ENCODE results near the gene KLF2.

Gene KLF2

GRCh38 chr19:16359074-16359473 lies 34.4 kb downstream of the KLF2 start:
- no peak for DNase-seq (ENCODE audit: low spot score)
- Histone ChIP-seq H3K27ac (no peak overlapping the region), H3K4me3 (no peak overlapping the region)
- no peak for TF ChIP-seq CTCF (IDR thresholded peaks at IDR 0.05)

GRCh38 chr19:16359964-16360363 lies 35.3 kb downstream of the KLF2 start:
- Histone ChIP-seq H3K4me3 (no peak overlapping the region), H3K27ac (no peak overlapping the region)
- no peak for DNase-seq (ENCODE audit: low spot score)
- no peak for TF ChIP-seq CTCF (IDR thresholded peaks at IDR 0.05)

GRCh38 chr19:16360738-16361137 lies 36.1 kb downstream of the KLF2 start:
- no peak for DNase-seq (ENCODE audit: low spot score)
- Histone ChIP-seq H3K4me3 (no peak overlapping the region), H3K27ac (no peak overlapping the region)
- TF ChIP-seq CTCF (IDR thresholded peaks at IDR 0.05) = no peak

- TF ChIP-seq CTCF (IDR thresholded peaks at IDR 0.05) = no peak
- no peak overlapping the region for H3K27ac ChIP-seq
- no peak overlapping the region for H3K4me3 ChIP-seq
- no peak for DNase-seq (ENCODE audit: low spot score)
Observed at GRCh38 chr19:16361254-16361653, 36.6 kb downstream of the KLF2 start.

- H3K4me3 ChIP-seq = no peak overlapping the region
- H3K27ac ChIP-seq = no peak overlapping the region
- no peak for DNase-seq (ENCODE audit: low spot score)
- no peak for TF ChIP-seq CTCF (IDR thresholded peaks at IDR 0.05)
Observed at GRCh38 chr19:16361926-16362325, 37.3 kb downstream of the KLF2 start.

GRCh38 chr19:16363133-16363851 lies 38.7 kb downstream of the KLF2 start:
- no peak for TF ChIP-seq CTCF (IDR thresholded peaks at IDR 0.05)
- Histone ChIP-seq H3K4me3 (no peak overlapping the region), H3K27ac (no peak overlapping the region)
- no peak for DNase-seq (ENCODE audit: low spot score)

- DNase-seq (ENCODE audit: low spot score) = no peak
- TF ChIP-seq CTCF (IDR thresholded peaks at IDR 0.05) = no peak
- Histone ChIP-seq H3K4me3 (no peak overlapping the region), H3K27ac (no peak overlapping the region)
Observed at GRCh38 chr19:16363852-16364230, 39.2 kb downstream of the KLF2 start.

Data from coronary artery (tissue), 2 donors.